Measurements from ENCODE around the gene INO80B.
"Not testable (repeated sequence)": the region's sequence is repeated elsewhere in the genome, so short reads cannot be mapped to it uniquely, and the experiment has no call there.

Gene INO80B

GRCh38 chr2:74450570-74451190, 4.2 kb upstream of the INO80B start:
- no peak for DNase-seq

- DNase-seq, result no peak
These were observed 2.3 kb downstream of the INO80B start for GRCh38 chr2:74457129-74457548.

GRCh38 chr2:74457549-74458131, 2.8 kb downstream of the INO80B start:
- peak; percentile 82 for DNase-seq

- peak; percentile 100 for DNase-seq
These were observed 3.4 kb downstream of the INO80B start, which contains the start of gene WBP1 for GRCh38 chr2:74458132-74458937. Gene WBP1, plus strand, starts transcription at chr2:74458438. Its CDS starts 165 bp downstream, at chr2:74458603.

GRCh38 chr2:74458938-74459363, 4.1 kb downstream of the INO80B start:
- DNase-seq, result no peak

GRCh38 chr2:74459503-74460118, 4.7 kb downstream of the INO80B start:
- not testable (repeated sequence) for DNase-seq

- not testable (repeated sequence) for DNase-seq
These were observed 5.3 kb downstream of the INO80B start for GRCh38 chr2:74460187-74460586.

GRCh38 chr2:74461187-74462053, 6.5 kb downstream of the INO80B start:
- no peak for DNase-seq

GRCh38 chr2:74462054-74462785, 7.3 kb downstream of the INO80B start:
- no peak for DNase-seq

GRCh38 chr2:74462786-74463105, 7.9 kb downstream of the INO80B start:
- DNase-seq, result no peak

- DNase-seq, result no peak
These were observed 9.5 kb downstream of the INO80B start for GRCh38 chr2:74464406-74464805.

- DNase-seq, result not testable (repeated sequence)
These were observed 15.9 kb downstream of the INO80B start for GRCh38 chr2:74470742-74471141.

GRCh38 chr2:74471332-74472065, 16.6 kb downstream of the INO80B start:
- no peak for DNase-seq

GRCh38 chr2:74472086-74472944, 17.4 kb downstream of the INO80B start, which contains the start of gene MRPL53:
Gene MRPL53, minus strand, starts transcription at chr2:74472680. Its CDS starts 20 bp downstream, at chr2:74472660.
- peak; percentile 97 for DNase-seq

GRCh38 chr2:74472945-74473258, 18.0 kb downstream of the INO80B start:
- DNase-seq, result no peak

- DNase-seq, result no peak
These were observed 19.6 kb downstream of the INO80B start for GRCh38 chr2:74474481-74474880.

GRCh38 chr2:74474899-74475298, 20.0 kb downstream of the INO80B start:
- no peak for DNase-seq

- no peak for DNase-seq
These were observed 26.5 kb downstream of the INO80B start for GRCh38 chr2:74481431-74481830.

GRCh38 chr2:74481961-74482800, 27.3 kb downstream of the INO80B start:
- DNase-seq, result peak; percentile 59
